Panc1 (cell line): ENCODE measurements around the gene TMEM154. TPM values are rescaled to one million over a fixed set of nuclear protein-coding genes. Genes with fewer than 3 reads are reported as not detected.

Experiments used
- ATAC-seq: fragments of 200-7000 bp; cut with Tn5 transposase; 2 replicates; pipeline ENCODE4 v1.9.1; 2020; ENCODE audit warnings: mild to moderate bottlenecking, moderate library complexity
- BruUV-seq: library from RNA; stranded (reverse); fragments of 400-500 nt; replicated peaks from 2 replicates; lab custom pipeline; 2021; lab: Mats Ljungman, UMichigan
- CTCF ChIA-PET: fragments of 300-600 bp; sonication (Branson Sonifier 250); formaldehyde crosslinking; loops from one replicate; lab custom pipeline; 2022; ENCODE audit warnings: antibody characterized with exemption; lab: Charles Lee
- POLR2A ChIA-PET: fragments of 300-600 bp; sonication (Branson Sonifier 250); formaldehyde crosslinking; loops from one replicate; lab custom pipeline; 2022; ENCODE audit warnings: antibody characterized with exemption; lab: Charles Lee
- DNase-seq: peaks from one replicate; pipeline ENCODE4 v3.0.0-alpha.2; 2010; ENCODE audit warnings: low read depth, low spot score
- H3K27ac ChIP-seq: 2 replicates; pipeline ENCODE4 v1.5.1; 2011; ENCODE audit warnings: mild to moderate bottlenecking, low read length, inconsistent platforms
- H3K27me3 ChIP-seq: fragments of 200-500 bp; sonication (Bioruptor generic); 2 replicates; pipeline ENCODE4 v1.6.0; 2014; ENCODE audit warnings: low read length, inconsistent platforms; ENCODE audit not compliant: control insufficient read depth, insufficient read depth
- H3K36me3 ChIP-seq: fragments of 200-500 bp; sonication (Bioruptor generic); 2 replicates; pipeline ENCODE4 v1.5.1; 2014; ENCODE audit warnings: inconsistent platforms, mild to moderate bottlenecking, low read length, moderate library complexity; ENCODE audit not compliant: control insufficient read depth, insufficient read depth
- H3K4me1 ChIP-seq: 2 replicates; pipeline ENCODE4 v1.5.1; 2011; ENCODE audit warnings: inconsistent platforms, mild to moderate bottlenecking, low read length, moderate library complexity; ENCODE audit not compliant: control insufficient read depth, insufficient read depth
- H3K4me3 ChIP-seq, 2 experiments: 2 replicates each; pipeline ENCODE4 v1.5.1; 2011 to 2012; ENCODE audit warnings: low read depth in 2 of 2, low read length in 2 of 2, mild to moderate bottlenecking in 2 of 2, inconsistent platforms in 1 of 2, moderate library complexity in 1 of 2
- H3K9me3 ChIP-seq: fragments of 200-500 bp; sonication (Bioruptor generic); 2 replicates; pipeline ENCODE4 v1.5.1; 2014; ENCODE audit warnings: low read depth, mild to moderate bottlenecking, inconsistent platforms, low read length, moderate library complexity; ENCODE audit not compliant: control insufficient read depth, insufficient read depth
- POLR2AphosphoS5 ChIP-seq: IDR thresholded peaks from 2 replicates; pipeline ENCODE4 v1.6.1; 2012; ENCODE audit warnings: mild to moderate bottlenecking, low read depth, low read length, moderate library complexity
- SIN3A ChIP-seq: IDR thresholded peaks from 2 replicates; pipeline ENCODE4 v1.6.1; 2012; ENCODE audit warnings: low read depth, mild to moderate bottlenecking, low read length, moderate library complexity, borderline replicate concordance; ENCODE audit not compliant: insufficient read depth
- TCF7L2 ChIP-seq: IDR thresholded peaks from 2 replicates; pipeline ENCODE4 v1.6.1; 2011; ENCODE audit warnings: mild to moderate bottlenecking, low read depth, low read length, inconsistent platforms
- in situ Hi-C: cut with HindIII; loops from 2 replicates; pipeline ENCODE4 v1.10.0; 2016; ENCODE audit warnings: low sequenced_read_pairs, low pct_unique_long_range_greater_than_20kb
- intact Hi-C: fragments of 100-400 bp; cut with micrococcal nuclease; formaldehyde crosslinking; loops from one replicate; pipeline ENCODE4 v1.10.0; 2022; ENCODE audit not compliant: unreplicated experiment
- total RNA-seq: library from RNA; stranded (reverse); gene quantifications from one replicate; pipeline ENCODE4 v1.2.1, GENCODE V29; 2021; ENCODE audit not compliant: unreplicated experiment
- TF ChIP-seq, protein P1 (sequence below), 2 experiments: IDR thresholded peaks; 2 replicates each; pipeline ENCODE4 v1.6.1; 2011 to 2012; ENCODE audit warnings: low read depth in 2 of 2, control low read depth in 1 of 2, low read length in 1 of 2, mild to moderate bottlenecking in 1 of 2, moderate library complexity in 1 of 2; ENCODE audit not compliant: insufficient read depth in 1 of 2
- TF ChIP-seq, protein P2 (sequence below): fragments of 450-650 bp; IDR thresholded peaks from 2 replicates; pipeline ENCODE4 v1.5.1; 2017; ENCODE audit warnings: mild to moderate bottlenecking

TMEM154 gene
- total RNA-seq, 1 experiment from 2014 or later: 0.15 TPM

- ATAC-seq (no peak), DNase-seq (no peak)
- no peaks in the 10 kb centered on the region for H3K9me3 ChIP-seq
- BruUV-seq: no TSS peak
- no peaks in the 10 kb centered on the region for H3K36me3 ChIP-seq
- H3K4me3 ChIP-seq: no peak overlapping the region
- H3K4me1 ChIP-seq: no peaks in the 10 kb centered on the region
- intact Hi-C loops (no loop called here), in situ Hi-C loops (no loop called here)
- no peaks in the 10 kb centered on the region for H3K27me3 ChIP-seq
- H3K27ac ChIP-seq: no peak overlapping the region
- TF ChIP-seq, protein P1, sequence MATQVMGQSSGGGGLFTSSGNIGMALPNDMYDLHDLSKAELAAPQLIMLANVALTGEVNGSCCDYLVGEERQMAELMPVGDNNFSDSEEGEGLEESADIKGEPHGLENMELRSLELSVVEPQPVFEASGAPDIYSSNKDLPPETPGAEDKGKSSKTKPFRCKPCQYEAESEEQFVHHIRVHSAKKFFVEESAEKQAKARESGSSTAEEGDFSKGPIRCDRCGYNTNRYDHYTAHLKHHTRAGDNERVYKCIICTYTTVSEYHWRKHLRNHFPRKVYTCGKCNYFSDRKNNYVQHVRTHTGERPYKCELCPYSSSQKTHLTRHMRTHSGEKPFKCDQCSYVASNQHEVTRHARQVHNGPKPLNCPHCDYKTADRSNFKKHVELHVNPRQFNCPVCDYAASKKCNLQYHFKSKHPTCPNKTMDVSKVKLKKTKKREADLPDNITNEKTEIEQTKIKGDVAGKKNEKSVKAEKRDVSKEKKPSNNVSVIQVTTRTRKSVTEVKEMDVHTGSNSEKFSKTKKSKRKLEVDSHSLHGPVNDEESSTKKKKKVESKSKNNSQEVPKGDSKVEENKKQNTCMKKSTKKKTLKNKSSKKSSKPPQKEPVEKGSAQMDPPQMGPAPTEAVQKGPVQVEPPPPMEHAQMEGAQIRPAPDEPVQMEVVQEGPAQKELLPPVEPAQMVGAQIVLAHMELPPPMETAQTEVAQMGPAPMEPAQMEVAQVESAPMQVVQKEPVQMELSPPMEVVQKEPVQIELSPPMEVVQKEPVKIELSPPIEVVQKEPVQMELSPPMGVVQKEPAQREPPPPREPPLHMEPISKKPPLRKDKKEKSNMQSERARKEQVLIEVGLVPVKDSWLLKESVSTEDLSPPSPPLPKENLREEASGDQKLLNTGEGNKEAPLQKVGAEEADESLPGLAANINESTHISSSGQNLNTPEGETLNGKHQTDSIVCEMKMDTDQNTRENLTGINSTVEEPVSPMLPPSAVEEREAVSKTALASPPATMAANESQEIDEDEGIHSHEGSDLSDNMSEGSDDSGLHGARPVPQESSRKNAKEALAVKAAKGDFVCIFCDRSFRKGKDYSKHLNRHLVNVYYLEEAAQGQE (IDR thresholded peaks at IDR 0.05; ENCODE audit: insufficient read depth in 1 of 2, low read depth in 2 of 2, low read length in 1 of 2): no peak
- TF ChIP-seq, protein P2, sequence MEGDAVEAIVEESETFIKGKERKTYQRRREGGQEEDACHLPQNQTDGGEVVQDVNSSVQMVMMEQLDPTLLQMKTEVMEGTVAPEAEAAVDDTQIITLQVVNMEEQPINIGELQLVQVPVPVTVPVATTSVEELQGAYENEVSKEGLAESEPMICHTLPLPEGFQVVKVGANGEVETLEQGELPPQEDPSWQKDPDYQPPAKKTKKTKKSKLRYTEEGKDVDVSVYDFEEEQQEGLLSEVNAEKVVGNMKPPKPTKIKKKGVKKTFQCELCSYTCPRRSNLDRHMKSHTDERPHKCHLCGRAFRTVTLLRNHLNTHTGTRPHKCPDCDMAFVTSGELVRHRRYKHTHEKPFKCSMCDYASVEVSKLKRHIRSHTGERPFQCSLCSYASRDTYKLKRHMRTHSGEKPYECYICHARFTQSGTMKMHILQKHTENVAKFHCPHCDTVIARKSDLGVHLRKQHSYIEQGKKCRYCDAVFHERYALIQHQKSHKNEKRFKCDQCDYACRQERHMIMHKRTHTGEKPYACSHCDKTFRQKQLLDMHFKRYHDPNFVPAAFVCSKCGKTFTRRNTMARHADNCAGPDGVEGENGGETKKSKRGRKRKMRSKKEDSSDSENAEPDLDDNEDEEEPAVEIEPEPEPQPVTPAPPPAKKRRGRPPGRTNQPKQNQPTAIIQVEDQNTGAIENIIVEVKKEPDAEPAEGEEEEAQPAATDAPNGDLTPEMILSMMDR: no peak
- TF ChIP-seq POLR2AphosphoS5 (no peak), TCF7L2 (no peak), SIN3A (no peak)
- ChIA-PET CTCF (interaction anchor here (0.6 kb wide), 1 partner anchor 24 kb away, joined by 3 read pairs; no protein-coding TSS in a partner anchor), POLR2A (no interaction called here)
Observed at GRCh38 chr4:152657657-152658056, 22.1 kb downstream of the TMEM154 start.

GRCh38 chr4:152655272-152656129 is 24.3 kb downstream of the TMEM154 start:
- intact Hi-C loops: no loop called here
- CTCF ChIA-PET: no interaction called here
- POLR2A ChIA-PET: interaction anchor here (0.7 kb wide), 1 partner anchor 9 kb away, joined by 9 read pairs; no protein-coding TSS in a partner anchor

More at GRCh38 chr4:152655272-152656129, 24.3 kb downstream of the TMEM154 start:
- TF ChIP-seq, protein P1 (IDR thresholded peaks at IDR 0.05; ENCODE audit: insufficient read depth in 1 of 2, low read depth in 2 of 2, low read length in 1 of 2): no peak
- no peak for TF ChIP-seq TCF7L2
- TF ChIP-seq, protein P2: no peak
- no peak for TF ChIP-seq POLR2AphosphoS5
- TF ChIP-seq SIN3A: no peak
- Histone ChIP-seq H3K4me3 (no peak overlapping the region), H3K36me3 (no peaks in the 10 kb centered on the region), H3K9me3 (no peaks in the 10 kb centered on the region), H3K27me3 (no peaks in the 10 kb centered on the region), H3K4me1 (no peaks in the 10 kb centered on the region), H3K27ac (no peak overlapping the region)
- in situ Hi-C loops: no loop called here
- BruUV-seq: no TSS peak
- ATAC-seq (no peak), DNase-seq (no peak)
